ENCODE measurements around the gene CACNG7.

DNA sequence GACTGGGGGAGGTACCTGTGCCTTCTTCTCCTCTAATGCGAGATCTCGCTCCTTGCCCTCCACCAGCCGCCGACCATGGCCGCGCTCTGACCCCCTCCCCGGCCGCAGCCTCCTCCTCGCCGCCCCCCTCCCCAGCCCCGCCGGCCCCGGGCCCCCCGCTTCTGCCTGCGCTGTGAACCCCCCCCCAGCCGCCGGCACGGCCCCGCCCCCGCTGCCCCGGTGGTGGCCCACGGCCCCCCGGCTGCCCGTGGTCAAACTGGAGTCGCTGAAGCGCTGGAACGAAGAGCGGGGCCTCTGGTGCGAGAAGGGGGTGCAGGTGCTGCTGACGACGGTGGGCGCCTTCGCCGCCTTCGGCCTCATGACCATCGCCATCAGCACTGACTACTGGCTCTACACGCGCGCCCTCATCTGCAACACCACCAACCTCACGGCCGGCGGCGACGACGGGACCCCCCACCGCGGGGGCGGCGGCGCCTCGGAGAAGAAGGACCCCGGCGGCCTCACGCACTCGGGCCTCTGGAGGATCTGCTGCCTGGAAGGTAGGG, 53.9 kb downstream of the CACNG7 start, which contains the start of gene CACNG8:
- no peak for TF ChIP-seq POLR2A (IDR thresholded peaks at IDR 0.05)
- TF ChIP-seq, protein P1, sequence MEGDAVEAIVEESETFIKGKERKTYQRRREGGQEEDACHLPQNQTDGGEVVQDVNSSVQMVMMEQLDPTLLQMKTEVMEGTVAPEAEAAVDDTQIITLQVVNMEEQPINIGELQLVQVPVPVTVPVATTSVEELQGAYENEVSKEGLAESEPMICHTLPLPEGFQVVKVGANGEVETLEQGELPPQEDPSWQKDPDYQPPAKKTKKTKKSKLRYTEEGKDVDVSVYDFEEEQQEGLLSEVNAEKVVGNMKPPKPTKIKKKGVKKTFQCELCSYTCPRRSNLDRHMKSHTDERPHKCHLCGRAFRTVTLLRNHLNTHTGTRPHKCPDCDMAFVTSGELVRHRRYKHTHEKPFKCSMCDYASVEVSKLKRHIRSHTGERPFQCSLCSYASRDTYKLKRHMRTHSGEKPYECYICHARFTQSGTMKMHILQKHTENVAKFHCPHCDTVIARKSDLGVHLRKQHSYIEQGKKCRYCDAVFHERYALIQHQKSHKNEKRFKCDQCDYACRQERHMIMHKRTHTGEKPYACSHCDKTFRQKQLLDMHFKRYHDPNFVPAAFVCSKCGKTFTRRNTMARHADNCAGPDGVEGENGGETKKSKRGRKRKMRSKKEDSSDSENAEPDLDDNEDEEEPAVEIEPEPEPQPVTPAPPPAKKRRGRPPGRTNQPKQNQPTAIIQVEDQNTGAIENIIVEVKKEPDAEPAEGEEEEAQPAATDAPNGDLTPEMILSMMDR (IDR thresholded peaks at IDR 0.05): no peak

Measured in testis (tissue), 2 donors.